Epithelial cell of proximal tubule (primary cell): ENCODE measurements around the gene ZNF692. TPM values are rescaled to one million over a fixed set of nuclear protein-coding genes. Genes with fewer than 3 reads are reported as not detected.

Experiments used
- DNase-seq: peaks from one replicate; pipeline ENCODE4 v3.0.0-alpha.2; 2011; ENCODE audit warnings: low read depth
- H3K4me3 ChIP-seq: 2 replicates; pipeline ENCODE4 v1.5.1; 2011; ENCODE audit warnings: low read depth, mild to moderate bottlenecking, low read length
- total RNA-seq: library from RNA; depleted of rRNA; stranded (reverse); fragments of >200 nt; gene quantifications from 2 replicates; pipeline ENCODE4 v1.2.3, GENCODE V29; 2015
- TF ChIP-seq, protein P1 (sequence below): conservative IDR thresholded peaks from 2 replicates; pipeline ENCODE4 v1.5.1; 2012; ENCODE audit warnings: low read depth, mild to moderate bottlenecking, low read length

ZNF692 gene
- total RNA-seq, 1 donor from 2014 or later: 35.7 TPM

DNA sequence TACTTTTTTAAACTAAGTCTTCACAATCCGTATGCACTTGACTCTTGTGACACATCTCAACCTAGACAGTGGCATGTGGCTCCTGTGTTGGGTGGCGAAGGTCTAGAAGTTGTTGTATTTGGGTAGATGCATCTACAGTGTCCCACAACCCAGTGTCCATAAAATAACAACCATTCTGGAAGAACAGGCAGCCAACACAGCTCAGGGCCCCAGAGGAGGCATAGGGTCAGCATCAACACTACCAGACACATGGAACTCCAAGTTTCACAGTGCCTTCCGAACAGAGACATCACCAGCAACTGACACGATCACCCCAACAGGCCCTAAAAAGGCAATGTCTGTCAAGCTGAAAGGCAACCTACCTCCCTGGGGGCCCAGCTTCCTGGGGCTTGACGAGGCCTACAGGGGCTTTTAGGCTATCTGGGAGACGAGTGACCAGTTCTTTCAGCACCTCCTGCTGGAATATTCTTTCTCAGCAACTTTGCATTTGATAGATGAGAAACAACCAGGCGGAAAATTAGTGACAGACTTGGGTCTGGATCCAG, 38.8 kb downstream of the ZNF692 start:
- DNase-seq: no peak
- TF ChIP-seq, protein P1, sequence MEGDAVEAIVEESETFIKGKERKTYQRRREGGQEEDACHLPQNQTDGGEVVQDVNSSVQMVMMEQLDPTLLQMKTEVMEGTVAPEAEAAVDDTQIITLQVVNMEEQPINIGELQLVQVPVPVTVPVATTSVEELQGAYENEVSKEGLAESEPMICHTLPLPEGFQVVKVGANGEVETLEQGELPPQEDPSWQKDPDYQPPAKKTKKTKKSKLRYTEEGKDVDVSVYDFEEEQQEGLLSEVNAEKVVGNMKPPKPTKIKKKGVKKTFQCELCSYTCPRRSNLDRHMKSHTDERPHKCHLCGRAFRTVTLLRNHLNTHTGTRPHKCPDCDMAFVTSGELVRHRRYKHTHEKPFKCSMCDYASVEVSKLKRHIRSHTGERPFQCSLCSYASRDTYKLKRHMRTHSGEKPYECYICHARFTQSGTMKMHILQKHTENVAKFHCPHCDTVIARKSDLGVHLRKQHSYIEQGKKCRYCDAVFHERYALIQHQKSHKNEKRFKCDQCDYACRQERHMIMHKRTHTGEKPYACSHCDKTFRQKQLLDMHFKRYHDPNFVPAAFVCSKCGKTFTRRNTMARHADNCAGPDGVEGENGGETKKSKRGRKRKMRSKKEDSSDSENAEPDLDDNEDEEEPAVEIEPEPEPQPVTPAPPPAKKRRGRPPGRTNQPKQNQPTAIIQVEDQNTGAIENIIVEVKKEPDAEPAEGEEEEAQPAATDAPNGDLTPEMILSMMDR: no peak

DNA sequence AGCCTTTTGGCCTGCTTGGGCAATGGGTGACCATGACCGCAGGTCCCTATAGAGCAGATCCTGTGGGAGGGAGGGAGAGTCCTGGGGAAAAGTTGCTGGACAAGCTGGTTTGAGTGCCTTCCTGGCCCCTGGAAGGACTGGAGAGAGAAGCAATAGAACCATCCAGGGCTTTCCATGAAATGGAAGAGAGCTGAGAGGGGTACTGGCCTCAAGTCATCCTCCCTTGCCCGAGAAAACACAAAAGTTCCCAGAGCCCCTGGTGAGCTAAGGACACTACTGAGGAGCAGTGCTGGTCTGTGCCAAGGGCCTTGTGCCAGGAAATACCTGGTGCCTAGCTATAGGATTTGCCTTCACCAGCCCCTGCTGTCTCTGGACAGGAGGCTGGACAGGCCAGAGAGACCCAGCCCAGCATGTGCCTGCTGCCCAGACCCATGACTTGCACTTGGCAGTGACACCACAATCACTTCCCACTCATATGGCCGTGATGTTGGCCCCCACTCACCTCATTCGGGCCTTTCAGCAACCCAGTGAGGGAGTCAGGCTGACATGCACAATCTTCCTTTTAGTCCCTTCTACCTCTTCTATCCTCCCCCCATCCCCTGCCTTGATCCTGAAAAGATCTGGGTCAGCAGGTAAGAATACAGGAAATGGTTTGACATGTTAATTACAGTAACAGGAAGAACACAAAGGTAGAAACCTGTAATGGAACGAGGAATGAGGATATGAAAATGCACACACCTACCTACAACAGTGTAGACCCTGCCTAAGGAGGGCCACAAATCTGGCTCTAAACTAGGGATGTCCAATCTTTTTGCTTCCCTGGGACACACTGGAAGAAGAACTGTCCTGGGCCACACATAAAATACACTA, 40.1 kb downstream of the ZNF692 start:
- TF ChIP-seq, protein P1: no peak
- no peak overlapping the region for H3K4me3 ChIP-seq
- DNase-seq: no peak

More for the DNA sequence above, 38.8 kb downstream of the ZNF692 start:
- H3K4me3 ChIP-seq: no peak overlapping the region

DNA sequence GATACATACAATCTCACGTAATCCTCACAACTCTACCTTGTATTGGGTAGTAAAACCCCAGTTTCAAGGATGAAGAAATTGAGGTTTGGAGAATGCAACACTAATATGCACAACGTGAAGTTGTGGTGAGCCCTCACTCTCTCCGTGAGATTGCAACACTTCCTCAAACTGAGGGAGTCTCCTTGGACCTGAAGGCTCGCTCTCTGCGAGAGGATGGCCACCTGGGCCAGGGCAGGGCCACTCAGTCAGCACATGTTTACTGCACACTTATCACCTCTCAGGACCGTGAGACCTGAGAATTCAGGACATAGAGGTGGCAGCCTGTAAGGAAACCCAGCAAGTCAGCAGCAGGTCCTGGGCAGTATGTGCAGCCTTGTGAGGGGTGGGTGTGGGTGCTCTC, 41.8 kb downstream of the ZNF692 start:
- TF ChIP-seq, protein P1: no peak
- no peak for DNase-seq

DNA sequence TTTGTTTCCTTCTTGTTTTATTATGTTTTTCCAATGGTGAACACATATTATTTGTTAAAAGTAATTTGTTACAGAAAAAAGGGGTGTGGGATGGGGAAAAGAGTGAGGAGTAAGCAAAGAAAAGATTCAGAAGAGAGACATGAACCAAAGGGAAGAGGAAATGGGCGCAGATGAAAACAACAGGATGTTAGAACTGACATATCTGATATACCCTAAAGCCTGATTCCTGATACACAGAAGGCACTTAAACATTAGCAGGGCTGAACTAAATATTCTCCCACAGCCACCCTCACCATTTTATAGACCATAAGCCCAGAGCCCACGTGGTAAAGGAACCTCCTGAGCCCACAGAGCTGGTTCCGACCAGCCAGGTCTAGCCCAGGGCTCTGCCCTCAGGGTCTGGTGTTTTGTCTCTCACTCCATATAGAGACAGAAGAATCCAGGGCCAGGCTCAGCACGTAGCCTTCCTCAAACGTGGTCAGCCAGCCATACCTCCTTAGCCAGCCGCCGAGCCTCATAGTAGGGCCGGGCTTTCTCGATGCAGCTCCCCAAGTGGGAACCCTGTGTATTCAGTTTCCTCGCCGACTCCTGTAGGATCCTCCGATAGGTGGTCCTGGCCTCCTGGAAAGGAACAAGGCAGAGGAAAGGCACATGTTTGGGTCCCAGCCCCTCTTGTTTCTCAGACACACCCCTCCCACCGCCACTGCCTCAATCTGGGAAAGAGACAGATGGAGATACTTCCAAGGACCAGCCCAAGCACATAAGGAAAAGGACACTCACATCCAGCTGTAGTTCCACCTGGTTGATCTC, 42.6 kb downstream of the ZNF692 start:
- H3K4me3 ChIP-seq: no peak overlapping the region
- DNase-seq: no peak
- TF ChIP-seq, protein P1: no peak

More for the DNA sequence above, 41.8 kb downstream of the ZNF692 start:
- no peak overlapping the region for H3K4me3 ChIP-seq

DNA sequence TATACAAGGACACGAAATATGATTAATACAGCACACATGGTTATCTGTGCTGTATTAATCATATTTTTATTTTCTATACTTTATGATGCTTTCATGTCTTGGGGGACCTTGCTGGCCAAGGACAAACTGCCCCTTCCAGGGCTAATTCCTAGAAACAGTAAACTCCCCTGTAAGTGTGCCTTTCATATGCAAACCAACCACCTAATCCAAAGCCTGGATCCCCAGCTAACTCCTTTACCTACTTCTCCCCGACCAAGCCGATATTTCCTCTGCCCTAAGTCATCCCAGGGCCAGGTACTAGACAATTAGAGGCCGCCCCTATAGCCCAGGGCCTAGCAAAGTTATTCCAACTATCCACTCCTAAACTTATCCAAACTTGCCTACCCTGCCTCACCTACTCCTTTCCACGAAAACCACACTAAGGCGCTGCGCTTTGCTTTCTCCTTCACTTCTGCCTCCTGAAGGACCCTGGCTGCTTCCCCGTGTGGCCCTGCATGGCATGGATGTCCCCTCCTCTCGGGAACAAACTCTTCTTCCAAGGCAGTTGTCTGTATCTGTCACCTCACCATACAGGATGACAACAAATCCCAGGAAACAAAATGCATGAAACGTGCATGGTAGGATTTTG, 43.4 kb downstream of the ZNF692 start:
- TF ChIP-seq, protein P1: no peak

DNA sequence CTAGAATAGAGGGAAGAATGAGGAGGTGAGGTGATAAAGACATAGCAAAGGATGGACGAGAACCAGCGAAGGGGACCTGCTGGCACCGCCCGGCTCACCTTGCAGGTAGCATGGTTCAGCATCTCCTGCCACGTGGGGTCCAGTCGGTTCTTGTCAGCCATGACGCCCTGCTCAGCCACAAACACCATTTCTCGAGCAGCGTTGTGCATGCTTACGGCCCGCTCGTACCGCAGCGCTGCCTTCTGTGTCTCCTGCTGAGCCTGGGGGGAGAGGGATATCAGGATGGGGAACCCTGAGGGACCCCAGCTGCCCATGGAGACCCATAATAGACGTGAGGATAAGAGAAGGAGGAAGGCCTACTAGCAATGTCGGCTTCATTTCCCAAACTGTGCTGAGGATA, 44.5 kb downstream of the ZNF692 start:
- H3K4me3 ChIP-seq: no peak overlapping the region
- DNase-seq: no peak
- TF ChIP-seq, protein P1: no peak

More for the DNA sequence above, 43.4 kb downstream of the ZNF692 start:
- no peak for DNase-seq
- no peak overlapping the region for H3K4me3 ChIP-seq
